ENCODE results near the gene NF1.
"Not testable (repeated sequence)": the region's sequence is repeated elsewhere in the genome, so short reads cannot be mapped to it uniquely, and the experiment has no call there.

Gene NF1

DNA sequence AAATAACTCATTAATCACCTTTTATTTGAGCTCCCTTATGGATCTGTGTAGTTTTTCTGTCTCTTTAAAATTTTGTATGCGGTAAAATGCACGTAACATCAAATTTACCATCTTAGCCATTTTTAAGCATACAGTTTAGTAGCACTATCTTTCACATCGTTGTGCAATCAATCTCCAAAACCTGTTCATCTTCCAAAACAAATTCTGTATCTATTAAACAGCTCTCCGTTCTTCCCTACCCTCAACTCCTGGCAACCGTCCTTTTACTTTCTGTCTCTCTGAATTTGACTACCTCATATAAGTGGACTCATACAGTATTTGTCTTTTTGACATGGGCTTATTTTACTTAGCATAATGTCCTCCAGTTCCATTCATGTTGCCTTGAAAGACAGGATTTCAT lies 100.5 kb downstream of the NF1 start:
- DNase-seq: no peak

DNA sequence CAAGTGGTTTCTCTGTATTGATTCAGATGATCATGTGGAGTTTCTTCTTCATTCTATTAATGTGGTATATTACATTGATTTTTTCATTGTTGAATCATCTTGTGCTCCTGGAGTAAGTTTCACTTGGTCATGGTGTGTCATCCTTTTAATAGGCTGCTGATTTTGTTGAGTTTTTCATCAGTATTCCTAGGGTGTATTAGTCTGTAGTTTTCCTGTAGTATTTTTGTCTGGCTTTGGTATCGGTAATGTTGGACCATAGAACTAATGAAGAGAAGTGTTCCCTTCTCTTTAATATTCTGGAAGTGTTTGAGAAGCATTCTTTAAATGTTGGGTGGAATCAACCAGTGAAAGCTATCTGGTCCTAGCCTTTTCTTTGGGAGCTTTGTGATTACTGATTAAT lies 103.2 kb downstream of the NF1 start:
- DNase-seq: no peak

DNA sequence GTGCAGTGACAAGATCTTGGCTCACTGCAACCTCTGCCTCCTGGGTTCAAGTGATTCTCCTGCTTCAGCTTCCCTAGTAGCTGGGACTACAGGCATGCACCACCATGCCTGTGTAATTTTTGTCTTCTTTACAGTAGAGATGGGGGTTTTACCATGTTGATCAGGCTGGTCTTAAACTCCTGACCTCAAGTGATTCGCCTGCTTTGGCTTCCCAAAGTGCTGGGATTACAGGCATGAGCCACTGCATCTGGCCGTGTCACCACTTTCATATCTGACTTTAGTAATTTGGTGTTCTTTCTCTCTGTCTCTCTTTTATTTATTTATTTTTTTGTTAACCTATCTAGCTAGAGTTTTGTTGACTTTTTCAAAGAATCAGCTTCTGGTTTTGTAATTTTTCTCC lies 103.9 kb downstream of the NF1 start:
- not testable (repeated sequence) for DNase-seq

DNA sequence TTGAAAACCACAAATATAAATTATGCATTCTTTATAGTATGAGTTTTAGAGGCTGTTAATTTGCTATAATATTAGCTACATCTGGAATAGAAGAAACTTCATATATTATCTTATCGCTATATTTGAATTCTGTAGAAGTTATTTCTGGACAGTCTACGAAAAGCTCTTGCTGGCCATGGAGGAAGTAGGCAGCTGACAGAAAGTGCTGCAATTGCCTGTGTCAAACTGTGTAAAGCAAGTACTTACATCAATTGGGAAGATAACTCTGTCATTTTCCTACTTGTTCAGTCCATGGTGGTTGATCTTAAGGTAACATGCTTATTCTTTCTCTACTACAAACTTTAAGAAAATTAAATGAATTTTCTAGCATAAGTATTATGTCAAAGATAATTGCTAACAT lies 105.5 kb downstream of the NF1 start:
- no peak for DNase-seq

DNA sequence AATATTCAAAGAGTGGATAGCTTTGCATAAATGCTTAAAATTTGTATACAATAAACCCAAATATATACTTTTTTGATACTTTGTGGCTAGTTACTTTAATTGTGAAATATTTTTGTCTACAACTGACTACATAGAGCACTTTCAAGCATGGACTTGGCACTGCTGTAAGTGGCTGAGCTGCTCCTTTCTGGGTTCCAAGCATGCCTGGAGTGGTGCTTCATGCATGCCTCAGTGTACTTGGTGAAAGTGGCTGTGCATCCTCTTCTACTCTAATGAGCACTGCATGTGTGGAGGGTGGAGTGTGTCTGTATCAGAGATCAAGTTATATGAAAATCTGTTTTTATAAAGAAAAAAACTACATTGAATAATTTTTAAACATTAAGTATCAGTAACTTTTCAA lies 108.2 kb downstream of the NF1 start:
- DNase-seq: no peak

DNA sequence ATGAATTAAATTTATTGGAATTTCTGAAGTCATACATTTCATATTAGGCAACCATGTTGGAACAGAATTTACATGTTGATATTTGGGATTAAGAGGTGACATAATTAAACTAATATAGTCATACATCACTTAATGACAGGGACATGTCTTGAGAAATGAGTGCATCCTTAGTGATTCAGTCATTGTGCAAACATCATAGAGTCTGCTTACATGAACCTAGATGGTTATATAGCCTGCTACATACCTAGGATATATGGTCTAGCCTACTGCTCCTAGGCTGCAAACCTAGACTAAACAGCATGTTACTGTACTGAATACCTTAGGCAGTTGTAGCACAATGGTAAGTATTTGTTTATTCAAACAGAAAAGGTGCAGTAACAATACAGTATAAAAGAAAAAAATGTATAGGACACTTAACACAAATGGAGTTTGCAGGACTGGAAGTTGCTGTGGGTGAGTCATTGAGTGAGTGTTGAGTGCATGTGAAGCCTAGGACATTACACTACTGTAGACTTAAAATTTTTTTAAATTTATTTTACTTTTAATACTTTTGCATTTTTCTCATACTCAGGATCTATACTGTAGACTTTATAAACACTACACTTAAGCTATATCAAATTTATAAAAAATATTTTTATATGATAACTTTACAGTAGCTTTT lies 116.7 kb downstream of the NF1 start:
- DNase-seq: no peak

DNA sequence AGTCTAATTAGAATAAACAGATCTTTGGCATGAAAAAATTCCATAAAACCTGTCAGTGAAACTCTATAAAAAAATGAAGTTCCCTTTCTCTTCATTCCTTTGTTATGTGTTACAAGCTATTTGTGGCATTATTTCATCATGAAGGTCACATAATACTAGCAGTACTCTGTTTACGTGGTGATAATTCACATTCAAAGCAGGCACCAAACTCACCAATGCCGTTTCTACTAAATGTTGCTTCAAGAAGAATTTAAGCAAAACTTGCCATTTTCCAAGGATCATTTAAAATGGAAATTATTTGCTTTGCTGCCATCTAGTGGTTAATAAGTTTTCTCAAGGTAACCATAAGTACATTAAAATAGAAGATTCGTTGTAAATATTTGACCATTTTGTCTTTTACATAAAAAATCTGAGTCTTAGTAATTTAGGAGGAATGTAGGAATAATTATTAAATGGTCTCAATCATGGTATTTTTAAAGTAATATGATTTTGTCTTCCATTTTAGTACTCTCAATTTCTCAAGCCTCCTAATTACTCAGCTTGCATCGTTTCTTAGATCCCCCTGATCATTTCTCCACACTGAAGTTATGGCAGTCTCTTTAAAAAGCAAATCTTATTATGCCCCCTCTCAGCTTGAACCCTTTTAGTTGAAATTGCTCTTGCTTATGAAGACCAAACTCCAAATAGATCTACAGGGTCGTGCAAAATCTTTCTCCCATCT lies 121.4 kb downstream of the NF1 start:
- peak; percentile 1 to 2 for DNase-seq

DNA sequence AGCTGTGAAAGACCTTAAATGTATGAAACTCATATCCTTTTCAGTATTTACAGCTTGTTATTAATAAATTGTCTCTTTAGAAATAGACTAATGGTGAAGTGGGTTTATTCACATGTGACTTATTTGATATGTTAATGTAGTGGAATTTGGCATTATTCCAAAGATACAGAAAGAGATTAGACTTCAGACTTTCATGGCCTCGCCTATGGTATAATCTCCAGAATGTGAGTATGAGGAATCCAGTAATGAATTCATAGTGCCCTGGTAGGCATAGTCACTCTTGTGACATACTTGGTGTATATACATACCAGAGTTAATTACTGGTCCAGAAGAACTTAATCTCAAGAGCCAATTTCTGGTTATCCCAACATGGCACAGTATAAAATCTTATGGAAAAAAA lies 129.6 kb downstream of the NF1 start:
- no peak for DNase-seq

DNA sequence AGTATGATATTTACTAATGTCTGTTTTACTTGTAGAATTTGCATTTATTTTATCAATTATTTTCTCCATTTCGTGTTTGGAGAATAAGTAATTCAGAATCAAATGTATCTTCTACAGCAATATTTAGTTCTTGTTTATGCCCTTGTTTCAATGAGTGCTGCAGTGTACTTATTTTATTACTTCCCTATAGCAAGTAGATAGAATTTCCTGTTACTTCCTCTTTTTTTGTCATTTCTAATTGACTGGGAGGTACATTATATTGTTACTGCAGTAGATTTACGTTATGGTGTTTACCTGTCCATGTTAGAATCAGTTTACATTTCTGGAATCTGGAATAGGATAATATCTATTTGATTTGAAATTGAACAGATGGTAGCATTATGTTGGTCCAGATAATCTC lies 131.1 kb downstream of the NF1 start:
- no peak for DNase-seq

DNA sequence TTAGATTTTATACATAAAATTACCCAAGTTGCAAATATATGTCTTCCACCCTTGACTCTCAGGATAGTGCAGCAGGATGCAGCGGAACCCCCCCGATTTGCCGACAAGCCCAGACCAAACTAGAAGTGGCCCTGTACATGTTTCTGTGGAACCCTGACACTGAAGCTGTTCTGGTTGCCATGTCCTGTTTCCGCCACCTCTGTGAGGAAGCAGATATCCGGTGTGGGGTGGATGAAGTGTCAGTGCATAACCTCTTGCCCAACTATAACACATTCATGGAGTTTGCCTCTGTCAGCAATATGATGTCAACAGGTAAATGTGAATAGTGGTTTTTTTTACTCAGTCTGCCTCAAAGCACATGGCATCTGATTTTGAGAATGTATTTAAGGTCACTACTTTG lies 131.6 kb downstream of the NF1 start:
- DNase-seq: no peak

DNA sequence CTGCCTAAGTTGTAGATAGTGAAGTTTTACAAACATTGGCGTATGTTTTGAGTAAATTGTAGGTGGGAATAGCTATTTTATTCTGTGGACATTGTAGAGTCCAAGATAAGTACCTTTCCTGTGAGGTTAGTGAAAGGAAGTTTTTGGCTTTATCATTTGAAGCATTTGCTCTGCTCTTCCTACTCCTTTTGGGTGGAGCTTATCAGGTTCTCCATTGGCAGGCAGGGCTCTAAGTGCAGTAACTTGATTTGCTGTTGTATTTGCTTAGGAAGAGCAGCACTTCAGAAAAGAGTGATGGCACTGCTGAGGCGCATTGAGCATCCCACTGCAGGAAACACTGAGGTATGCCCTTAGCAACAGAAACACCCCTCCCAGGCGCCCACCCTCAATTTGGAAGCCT lies 132.2 kb downstream of the NF1 start:
- no peak for DNase-seq

DNA sequence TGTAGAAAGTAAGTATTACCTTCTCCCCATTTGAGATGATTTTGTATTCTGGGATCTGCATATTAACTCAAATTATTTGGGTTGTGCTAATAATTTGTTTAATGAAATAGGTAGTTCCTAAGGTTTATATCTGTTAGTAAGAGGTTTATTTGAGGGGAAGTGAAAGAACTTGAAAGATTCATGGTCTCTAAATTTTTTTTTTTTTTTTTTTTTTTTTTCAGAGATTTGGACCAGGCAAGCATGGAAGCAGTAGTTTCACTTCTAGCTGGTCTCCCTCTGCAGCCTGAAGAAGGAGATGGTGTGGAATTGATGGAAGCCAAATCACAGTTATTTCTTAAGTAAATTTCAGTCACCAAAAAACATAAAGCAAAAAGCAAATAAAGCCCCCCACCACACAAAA lies 137.1 kb downstream of the NF1 start:
- DNase-seq: no peak

DNA sequence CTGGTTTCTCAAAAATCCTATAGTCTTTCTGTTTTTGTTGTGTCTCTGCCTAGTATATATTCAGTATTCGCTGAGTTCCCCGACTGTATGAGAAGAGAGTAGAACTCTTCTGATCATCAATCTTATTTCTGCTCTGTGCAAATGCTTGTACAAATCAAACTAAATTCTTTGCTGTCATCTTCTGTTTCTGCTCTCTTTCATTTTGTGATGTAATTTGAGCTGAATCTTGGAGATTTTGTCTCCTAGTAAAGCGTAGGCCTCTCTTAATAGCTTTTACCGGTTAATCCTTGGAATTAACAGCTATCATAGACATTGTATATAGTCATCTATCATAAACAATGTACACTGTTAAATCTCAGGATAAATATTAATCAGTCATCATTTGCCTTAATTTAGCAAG lies 140.3 kb downstream of the NF1 start:
- DNase-seq: no peak

DNA sequence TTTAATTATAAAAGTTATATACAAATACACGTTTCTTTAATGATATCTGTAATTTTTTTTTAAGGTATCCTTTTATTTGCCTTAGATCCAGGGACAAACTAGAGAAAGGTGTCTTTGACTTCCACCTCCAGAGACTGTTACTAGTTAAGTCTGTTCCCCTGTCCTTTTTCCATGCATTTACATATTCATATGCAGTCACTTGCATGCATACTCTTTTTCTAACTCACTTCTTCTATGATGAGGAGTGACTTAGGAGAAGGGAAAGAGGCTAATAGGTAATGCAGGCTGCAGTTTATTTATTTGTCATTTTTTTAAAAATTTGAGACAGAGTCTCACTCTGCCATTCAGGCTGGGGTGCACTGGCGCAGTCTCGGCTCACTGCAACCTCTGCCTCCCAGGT lies 141.4 kb downstream of the NF1 start:
- DNase-seq: no peak

DNA sequence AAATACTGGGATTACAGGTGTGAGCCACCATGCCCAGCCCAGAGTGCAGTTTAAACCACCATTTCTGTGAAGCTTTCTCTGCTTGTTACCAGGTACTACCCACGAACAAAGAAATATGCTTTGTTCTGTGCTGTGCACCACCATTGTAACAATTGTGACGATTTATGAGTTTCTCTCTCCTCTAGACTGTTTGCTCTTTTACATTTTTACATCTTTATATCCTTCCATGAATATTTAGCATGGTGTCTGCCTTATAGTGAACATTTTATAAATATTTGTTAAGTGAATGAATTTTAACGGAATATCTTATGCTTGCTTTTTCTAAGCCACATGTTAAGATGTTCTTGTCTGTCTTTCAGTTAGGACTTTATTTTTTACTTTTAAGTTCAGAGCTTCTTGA lies 141.9 kb downstream of the NF1 start:
- no peak for DNase-seq

DNA sequence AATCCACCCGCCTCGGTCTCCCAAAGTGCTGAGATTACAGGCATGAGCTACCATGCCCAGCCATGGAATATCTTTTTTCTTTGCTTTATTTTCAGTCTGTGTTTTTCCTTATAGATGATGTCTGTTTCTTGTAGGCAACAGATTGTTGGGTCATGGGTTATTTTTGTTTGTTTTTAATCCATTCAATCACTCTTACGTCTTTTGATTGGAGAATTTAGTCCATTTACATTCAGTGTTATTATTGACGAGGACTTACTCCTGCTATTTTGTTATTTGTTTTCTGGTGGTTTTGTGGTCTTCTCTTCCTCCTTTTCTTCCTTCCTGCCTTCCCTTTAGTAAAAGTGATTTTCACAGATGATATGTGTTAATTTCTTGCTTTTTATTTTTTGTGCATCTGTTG lies 146.3 kb downstream of the NF1 start:
- no peak for DNase-seq

DNA sequence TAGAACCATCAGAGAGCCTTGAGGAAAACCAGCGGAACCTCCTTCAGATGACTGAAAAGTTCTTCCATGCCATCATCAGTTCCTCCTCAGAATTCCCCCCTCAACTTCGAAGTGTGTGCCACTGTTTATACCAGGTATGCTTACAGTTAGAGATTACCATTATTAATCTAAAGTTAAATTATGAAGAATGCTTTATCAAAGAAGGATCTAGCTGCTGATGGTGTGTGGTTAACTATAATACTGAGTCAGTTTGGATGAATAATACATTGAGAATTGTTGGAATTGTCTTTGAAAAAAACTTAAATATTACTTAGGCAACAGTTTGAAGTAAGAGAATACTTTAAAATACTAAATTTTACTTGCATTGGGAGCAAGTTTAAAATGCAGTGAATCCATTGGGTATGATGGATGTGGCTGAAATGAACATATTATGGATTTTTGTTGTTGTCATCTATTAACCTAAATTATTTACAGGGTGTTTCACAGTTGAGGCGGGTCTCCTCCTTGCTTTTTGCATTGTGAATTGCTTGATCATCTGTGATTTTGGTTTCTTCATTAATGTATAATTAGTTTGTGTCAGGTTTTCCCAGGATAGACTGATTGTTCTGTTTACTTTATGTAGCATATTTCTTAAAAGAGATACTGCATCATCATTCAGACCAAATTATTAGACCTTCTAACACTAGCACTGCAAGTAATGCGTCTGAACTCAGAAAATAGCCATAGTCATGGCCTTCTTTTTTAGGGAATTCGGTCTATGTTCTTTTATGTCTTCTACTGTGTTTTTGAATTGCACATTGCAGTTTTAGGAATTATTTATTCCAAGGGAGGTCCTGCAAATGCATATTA lies 154.4 kb downstream of the NF1 start:
- DNase-seq: no peak

DNA sequence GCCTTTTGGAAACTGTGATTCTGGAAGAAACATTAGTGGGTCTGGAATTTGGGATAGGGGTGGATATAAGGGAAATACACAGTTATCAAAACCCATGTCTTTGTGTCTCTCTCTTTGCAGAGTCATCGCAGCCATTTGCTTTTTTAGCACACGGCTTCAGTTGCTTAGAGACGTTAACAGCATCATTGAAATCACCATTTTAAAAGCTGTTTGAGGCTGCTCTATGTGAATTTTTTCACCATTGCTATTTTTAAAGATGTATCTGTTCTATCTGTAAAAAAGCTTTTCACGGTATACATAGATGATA lies 155.0 kb downstream of the NF1 start:
- DNase-seq: no peak

DNA sequence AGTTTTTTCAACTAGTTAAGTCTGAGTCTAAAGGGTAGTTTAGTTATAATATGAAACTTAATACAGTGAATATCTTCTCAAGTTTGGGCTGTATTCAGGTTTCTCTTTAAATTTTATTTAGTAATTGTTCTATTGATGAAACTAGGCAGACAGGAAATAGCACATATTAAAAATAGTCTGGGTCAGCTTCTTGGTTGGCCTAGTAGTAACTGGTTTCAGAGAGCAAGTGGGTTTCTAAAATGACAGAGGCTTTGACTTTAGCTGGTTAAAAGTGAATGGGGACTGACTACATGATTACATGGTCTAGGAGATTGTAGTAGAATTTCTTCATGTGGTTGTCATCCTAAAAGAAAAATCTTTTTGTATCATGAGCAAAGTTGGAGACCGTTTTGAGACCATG lies 155.5 kb downstream of the NF1 start:
- no peak for DNase-seq

DNA sequence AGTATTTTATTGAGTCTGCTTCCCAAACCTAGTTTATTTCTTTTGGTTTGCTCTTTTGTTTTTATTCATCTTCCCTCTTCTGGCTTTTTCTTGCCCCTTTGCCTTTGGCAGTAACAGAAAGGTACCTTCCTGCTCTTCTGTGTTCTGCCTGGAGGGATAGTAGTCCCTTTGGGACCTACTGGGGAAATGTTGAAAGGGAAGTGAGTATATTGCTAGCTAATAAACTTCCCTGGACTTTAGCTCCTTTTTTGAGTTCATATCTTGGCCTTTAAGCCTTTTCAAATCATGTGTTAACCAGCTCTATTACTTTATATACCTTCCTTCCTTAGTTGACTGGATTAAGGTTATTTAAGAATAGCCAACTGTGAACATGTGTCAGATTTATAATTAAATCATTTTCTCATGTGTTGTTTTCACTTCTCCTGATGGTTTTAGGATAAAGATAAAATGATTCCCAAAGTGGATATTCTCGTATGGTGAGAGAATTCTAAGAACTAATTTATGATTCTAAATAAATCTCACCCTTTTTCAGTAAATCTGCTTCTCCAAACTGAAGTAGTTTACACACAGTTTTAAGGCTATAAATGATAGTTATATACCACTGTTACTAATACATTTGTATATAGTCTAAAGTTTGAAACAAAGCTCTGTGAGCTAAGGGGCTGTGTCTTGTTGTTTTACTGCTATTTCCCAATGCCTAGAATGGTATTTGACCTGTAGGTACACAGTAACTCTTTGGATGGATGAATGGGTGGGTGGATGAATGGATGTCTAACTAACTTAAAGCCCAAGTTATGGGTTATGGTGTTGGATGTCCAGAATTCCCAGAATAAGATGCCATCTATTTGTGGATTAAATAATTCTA lies 156.6 kb downstream of the NF1 start:
- no peak for DNase-seq

DNA sequence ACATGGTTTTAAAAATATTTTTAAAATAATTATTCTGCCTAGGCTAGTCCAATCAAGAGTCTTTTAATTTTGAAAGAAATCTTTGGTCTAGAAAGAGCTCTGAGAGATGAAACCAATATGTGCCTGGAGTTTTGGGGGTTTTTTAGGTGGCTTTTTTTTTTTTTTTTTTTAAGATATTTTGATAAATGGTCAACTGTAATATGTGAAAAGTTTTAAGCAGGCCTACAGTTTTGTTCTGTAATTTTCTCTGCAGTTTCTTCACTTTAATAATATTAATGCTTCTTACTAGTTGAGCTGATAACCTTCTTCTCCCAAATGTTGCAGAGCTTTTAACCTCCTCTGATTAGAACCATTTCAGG lies 157.2 kb downstream of the NF1 start:
- DNase-seq: no peak

DNA sequence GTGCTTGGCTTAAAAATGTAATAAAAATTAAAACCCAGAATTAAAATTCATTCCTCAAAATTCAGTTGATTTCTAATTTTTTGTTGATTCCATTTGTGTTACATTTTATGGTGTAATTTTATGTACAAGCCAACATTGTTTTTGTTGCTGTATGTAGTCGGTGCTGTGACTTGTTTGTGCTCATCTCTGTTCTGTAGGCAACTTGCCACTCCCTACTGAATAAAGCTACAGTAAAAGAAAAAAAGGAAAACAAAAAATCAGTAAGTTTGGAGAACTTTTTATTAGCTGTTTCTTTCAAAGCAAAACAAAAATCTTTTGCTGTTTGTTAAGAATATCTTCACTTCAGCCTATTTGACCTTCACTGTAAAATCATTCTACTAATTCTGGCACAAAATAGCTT lies 158.0 kb downstream of the NF1 start:
- no peak for DNase-seq

DNA sequence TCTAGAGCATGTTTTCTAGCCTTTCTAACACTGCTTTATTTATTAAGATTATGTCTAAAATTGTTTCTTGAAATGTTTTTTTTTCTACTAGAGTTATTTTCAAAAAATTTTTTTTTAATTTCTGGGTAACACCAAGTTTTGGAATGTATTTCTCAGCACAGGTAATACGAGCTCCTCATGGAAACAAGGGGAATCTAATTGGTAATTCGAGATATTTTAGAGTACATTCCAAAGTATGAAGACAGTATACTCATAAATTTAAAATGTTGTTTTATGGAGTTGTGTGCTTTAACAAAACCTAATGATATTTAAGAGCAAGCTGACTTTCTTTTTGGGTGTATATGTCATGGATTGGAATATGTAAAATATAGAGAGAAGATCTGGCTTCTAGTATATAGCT lies 159.9 kb downstream of the NF1 start:
- no peak for DNase-seq
